Gastrocnemius medialis (tissue), 4 donors: ENCODE measurements around the gene AARS1. TPM values are rescaled to one million over a fixed set of nuclear protein-coding genes. Genes with fewer than 3 reads are reported as not detected.
"Not testable (repeated sequence)": the region's sequence is repeated elsewhere in the genome, so short reads cannot be mapped to it uniquely, and the experiment has no call there.

Experiments used
- ATAC-seq, 2 donors: fragments of 150-250 bp; one replicate each; pipeline ENCODE4 v1.9.1; 2016
- DNase-seq, 2 donors: peaks; one replicate each; pipeline ENCODE4 v3.0.0-alpha.2; 2019
- H3K27ac ChIP-seq, 4 donors: fragments of 200-600 bp; sonication (generic); 1 replicate in 1 of 4; 2 replicates in 3 of 4; pipeline ENCODE4 v1.5.1; 2016 to 2018; ENCODE audit warnings: mild to moderate bottlenecking in 2 of 4, moderate library complexity in 1 of 4
- H3K27me3 ChIP-seq, 3 donors: fragments of 200-600 bp; sonication (generic) in 2 of 3; 1 replicate in 1 of 3; 2 replicates in 2 of 3; pipeline versions ENCODE4 v1.5.1 to v1.6.0; 2016 to 2019; ENCODE audit warnings: mild to moderate bottlenecking in 1 of 3, moderate library complexity in 1 of 3
- H3K36me3 ChIP-seq, 2 donors: fragments of 200-600 bp; sonication (generic) in 1 of 2; one replicate each; pipeline ENCODE4 v1.5.1; 2017 to 2018
- H3K4me1 ChIP-seq, 2 donors: fragments of 200-600 bp; sonication (generic) in 1 of 2; one replicate each; pipeline ENCODE4 v1.5.1; 2016 to 2017; ENCODE audit warnings: mild to moderate bottlenecking in 2 of 2
- H3K4me3 ChIP-seq, 4 donors: fragments of 200-600 bp; sonication (generic) in 3 of 4; 1 replicate in 1 of 4; 2 replicates in 3 of 4; pipeline ENCODE4 v1.5.1; 2016 to 2019; ENCODE audit warnings: mild to moderate bottlenecking in 2 of 4
- H3K9me3 ChIP-seq, 3 donors: fragments of 200-600 bp; sonication (generic) in 2 of 3; 1 replicate in 1 of 3; 2 replicates in 2 of 3; pipeline ENCODE4 v1.5.1; 2016 to 2019
- CTCF ChIP-seq, 5 experiments: fragments of 450-650 bp in 3 of 5; fragments of 200-600 bp in 2 of 5; sonication (generic) in 2 of 5; IDR thresholded peaks in 4 of 5; conservative IDR thresholded peaks in 1 of 5; 1 replicate in 4 of 5; 2 replicates in 1 of 5; pipeline ENCODE4 v1.5.1; 2016 to 2019; ENCODE audit warnings: antibody characterized with exemption in 5 of 5, mild to moderate bottlenecking in 3 of 5, moderate library complexity in 3 of 5
- POLR2A ChIP-seq, 2 donors: fragments of 450-650 bp; IDR thresholded peaks; one replicate each; pipeline ENCODE4 v1.6.1; 2017; ENCODE audit warnings: antibody characterized with exemption in 2 of 2, mild to moderate bottlenecking in 2 of 2, moderate library complexity in 2 of 2
- in situ Hi-C, 4 donors: fragments of 200-750 bp; cut with MboI; loops; one replicate each; pipeline versions ENCODE4 v1.15.0 to v1.8.0; 2017; ENCODE audit warnings: low sequenced_read_pairs in 4 of 4
- intact Hi-C: fragments of 100-400 bp; cut with DNase I; formaldehyde crosslinking; loops from one replicate; pipeline ENCODE4 v1.15.1; 2023; ENCODE audit warnings: low total_unique reads
- total RNA-seq, 4 donors: library from RNA; depleted of rRNA; stranded (reverse); fragments of >200 nt; gene quantifications; one replicate each; pipeline versions ENCODE4 v1.1.0 to v1.2.3, GENCODE V29; 2016

AARS1 gene
- total RNA-seq, 4 donors from 2014 or later: 58.0 to 80.4 (median 60.2) TPM

GRCh38 chr16:70295634-70296033 is 6.3 kb upstream of the AARS1 start:
- H3K27me3 ChIP-seq: no peaks in the 10 kb centered on the region
- no peak for ATAC-seq
- H3K27ac ChIP-seq: no peak overlapping the region
- in situ Hi-C loops: loop anchor here in 1 of 4 donors (10.0 kb wide), 1 partner anchor 49 kb away; the partner anchor contains the start of gene DDX19A
- TF ChIP-seq CTCF (IDR thresholded peaks at IDR 0.05 in 4 of 5, conservative IDR thresholded peaks at IDR 0.05 in 1 of 5) (no peak), POLR2A (IDR thresholded peaks at IDR 0.05) (no peak)
- no peak for DNase-seq
- H3K36me3 ChIP-seq: peaks cover 0 to 4% of the 10 kb centered on the region in 2 donors
- intact Hi-C loops: no loop called here
- H3K9me3 ChIP-seq: peaks cover 0 to under 1% (median 0%) of the 10 kb centered on the region in 3 donors
- H3K4me1 ChIP-seq: peaks cover 8 to 12% of the 10 kb centered on the region in 2 donors
- H3K4me3 ChIP-seq: no peak overlapping the region

GRCh38 chr16:70294385-70295025 is 5.2 kb upstream of the AARS1 start:
- Histone ChIP-seq H3K4me1 (peaks cover 0 to 5% of the 10 kb centered on the region in 2 donors), H3K27me3 (no peaks in the 10 kb centered on the region), H3K36me3 (no peaks in the 10 kb centered on the region), H3K4me3 (no peak overlapping the region), H3K9me3 (no peaks in the 10 kb centered on the region), H3K27ac (no peak overlapping the region)
- ATAC-seq (no peak), DNase-seq (no peak)
- TF ChIP-seq POLR2A (IDR thresholded peaks at IDR 0.05): no peak
- no peak for TF ChIP-seq CTCF (IDR thresholded peaks at IDR 0.05 in 4 of 5, conservative IDR thresholded peaks at IDR 0.05 in 1 of 5)
- in situ Hi-C loops (loop anchor here in 1 of 4 donors (10.0 kb wide), 1 partner anchor 50 kb away; the partner anchor contains the start of gene DDX19A), intact Hi-C loops (no loop called here)

GRCh38 chr16:70292148-70292547 is 2.8 kb upstream of the AARS1 start:
- in situ Hi-C loops: loop anchor here in 1 of 4 donors (10.0 kb wide), 1 partner anchor 53 kb away; the partner anchor contains the start of gene DDX19A
- H3K36me3 ChIP-seq, H3K27ac ChIP-seq, intact Hi-C loops, ATAC-seq, H3K4me3 ChIP-seq, H3K27me3 ChIP-seq, DNase-seq, H3K9me3 ChIP-seq, H3K4me1 ChIP-seq: not testable (repeated sequence)

- Histone ChIP-seq H3K27ac (peak overlapping the region in 1 of 4 donors; percentile 2), H3K4me1 (peaks cover 5% of the 10 kb centered on the region in 2 donors), H3K4me3 (no peak overlapping the region), H3K36me3 (no peaks in the 10 kb centered on the region), H3K27me3 (no peaks in the 10 kb centered on the region), H3K9me3 (no peaks in the 10 kb centered on the region)
- TF ChIP-seq POLR2A (IDR thresholded peaks at IDR 0.05): no peak
- no peak for TF ChIP-seq CTCF (IDR thresholded peaks at IDR 0.05 in 4 of 5, conservative IDR thresholded peaks at IDR 0.05 in 1 of 5)
- DNase-seq: no peak
- intact Hi-C loops (no loop called here), in situ Hi-C loops (loop anchor here in 1 of 4 donors (10.0 kb wide), 1 partner anchor 54 kb away; the partner anchor contains the start of gene DDX19A)
- ATAC-seq: no peak
These were observed 1.7 kb upstream of the AARS1 start for GRCh38 chr16:70290949-70291519.

- Histone ChIP-seq H3K36me3 (peaks cover 0 to 15% of the 10 kb centered on the region in 2 donors), H3K27ac (peak overlapping the region in 1 of 4 donors; percentile 91)
- intact Hi-C loops, ATAC-seq, H3K4me3 ChIP-seq, DNase-seq, in situ Hi-C loops, H3K27me3 ChIP-seq, H3K9me3 ChIP-seq, H3K4me1 ChIP-seq: not testable (repeated sequence)
These were observed 1.9 kb downstream of the AARS1 start for GRCh38 chr16:70287304-70287971.
